GM18526 (cell line): Measurements from ENCODE around the gene ANO9.

Source experiments
- POLR2A ChIP-seq: IDR thresholded peaks from 3 replicates; pipeline ENCODE4 v1.6.1; 2011; ENCODE audit not compliant: insufficient read length; ENCODE audit errors: extremely low read depth

Gene ANO9

DNA sequence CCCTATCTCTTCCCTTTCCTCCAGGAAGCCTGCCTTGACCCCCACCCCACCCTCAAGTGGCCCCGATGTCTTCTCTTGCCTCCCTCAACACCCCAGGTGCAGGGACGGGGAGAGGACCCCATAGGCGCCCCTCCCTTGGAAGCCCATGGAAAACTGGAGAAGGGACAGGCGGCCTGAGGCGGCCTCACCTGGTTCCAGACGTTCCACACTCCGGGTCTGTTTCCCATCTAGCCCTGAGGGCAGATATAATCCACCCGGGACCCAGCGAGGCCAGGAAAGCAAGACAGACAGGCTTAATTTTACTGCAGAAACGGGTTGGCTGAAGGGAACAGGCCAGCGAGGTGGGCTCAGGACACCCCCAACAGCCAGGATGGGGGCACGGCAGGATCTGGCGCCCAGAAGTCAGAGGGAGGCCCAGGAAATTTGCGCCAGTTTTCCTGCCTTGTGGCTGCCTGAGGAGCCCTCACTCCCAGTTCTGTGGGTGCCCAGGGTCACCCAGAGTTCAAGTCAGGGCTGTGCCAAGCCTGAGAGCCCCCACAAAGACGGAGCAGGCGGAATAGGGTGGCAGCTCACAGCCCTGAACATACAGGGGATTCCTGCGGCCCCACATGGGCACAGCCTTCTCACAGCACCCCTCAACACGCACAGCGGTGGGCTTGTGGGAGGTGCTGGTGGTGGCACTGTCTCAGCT, 24.0 kb downstream of the ANO9 start:
- TF ChIP-seq POLR2A, result no peak

DNA sequence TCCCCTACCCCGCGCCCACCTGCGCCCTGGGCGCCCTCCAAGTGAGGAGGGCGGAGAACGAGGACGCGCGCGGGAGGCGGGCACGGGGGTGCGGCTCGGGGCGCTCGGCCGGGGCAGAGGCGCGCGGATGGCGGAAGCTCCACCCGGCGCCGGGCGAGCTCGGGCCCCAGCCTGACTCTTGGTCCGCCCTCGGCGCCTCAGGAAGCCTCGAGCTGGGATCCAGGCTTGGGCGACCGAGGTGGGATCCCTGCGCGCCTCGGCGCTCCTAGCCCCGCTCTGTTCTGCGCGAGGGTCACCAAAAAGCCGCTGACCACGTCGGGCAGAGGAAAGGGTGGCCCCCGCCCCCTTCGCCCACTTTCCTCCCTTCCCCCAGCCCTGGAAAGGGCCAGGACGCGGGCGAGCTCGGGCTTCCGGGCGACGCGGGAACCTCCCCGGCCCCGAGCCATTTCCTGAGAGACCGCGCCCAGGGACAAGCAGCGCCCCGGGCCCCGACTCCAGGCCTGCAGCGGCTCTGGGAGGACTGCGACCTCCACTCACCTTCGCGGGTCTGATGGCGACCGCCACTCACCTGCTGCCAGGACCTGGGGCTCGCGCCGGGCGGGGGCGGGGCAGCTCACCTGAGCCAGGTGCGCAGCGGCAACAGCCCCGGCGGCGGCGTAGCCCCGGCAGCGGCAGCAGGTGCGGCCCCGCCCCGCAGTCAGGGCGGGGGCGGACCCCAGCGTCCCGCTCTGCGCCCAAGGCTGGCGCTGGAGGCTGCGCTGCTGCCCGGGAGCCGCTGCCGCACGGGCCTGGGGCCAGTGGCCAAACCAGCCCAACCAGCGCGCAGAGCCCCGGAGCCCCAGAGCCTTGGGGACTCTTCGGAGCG, 24.8 kb downstream of the ANO9 start:
- TF ChIP-seq POLR2A, result no peak

DNA sequence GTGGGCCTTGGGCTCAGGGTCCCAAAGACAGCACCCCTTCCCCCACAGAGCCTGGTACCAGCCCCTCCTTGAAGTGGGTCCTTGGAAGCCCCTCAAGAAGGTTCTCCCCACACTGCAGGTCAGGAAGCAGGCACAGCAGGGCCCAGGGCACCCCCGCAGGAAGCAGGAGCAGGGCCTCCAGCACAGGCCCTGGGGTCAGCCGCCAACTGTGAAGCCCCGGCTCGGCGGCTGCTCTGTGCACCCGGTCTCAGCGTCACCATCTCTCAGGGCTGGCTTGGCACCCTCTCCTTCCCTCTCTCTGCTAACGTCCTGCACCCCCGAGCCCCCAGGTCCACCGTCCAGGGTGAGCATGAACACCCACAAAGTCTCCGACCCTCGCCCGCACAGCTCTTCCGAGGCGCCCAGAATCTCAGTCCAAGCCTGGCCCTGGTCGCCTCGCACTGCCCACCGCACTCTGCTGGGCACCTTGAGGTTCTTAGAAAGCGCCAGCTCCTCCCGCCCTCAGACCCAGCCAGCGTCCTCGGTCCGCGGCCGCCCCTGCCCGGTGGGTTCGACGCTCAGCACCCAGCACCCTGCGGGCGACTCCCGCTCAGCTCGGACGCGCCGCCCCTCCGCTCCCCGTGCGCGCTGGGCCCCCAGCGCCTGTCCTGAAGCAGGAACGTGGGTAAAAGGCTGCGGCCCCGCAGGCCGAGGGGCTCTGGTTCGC, 25.6 kb downstream of the ANO9 start:
- TF ChIP-seq POLR2A, result no peak

DNA sequence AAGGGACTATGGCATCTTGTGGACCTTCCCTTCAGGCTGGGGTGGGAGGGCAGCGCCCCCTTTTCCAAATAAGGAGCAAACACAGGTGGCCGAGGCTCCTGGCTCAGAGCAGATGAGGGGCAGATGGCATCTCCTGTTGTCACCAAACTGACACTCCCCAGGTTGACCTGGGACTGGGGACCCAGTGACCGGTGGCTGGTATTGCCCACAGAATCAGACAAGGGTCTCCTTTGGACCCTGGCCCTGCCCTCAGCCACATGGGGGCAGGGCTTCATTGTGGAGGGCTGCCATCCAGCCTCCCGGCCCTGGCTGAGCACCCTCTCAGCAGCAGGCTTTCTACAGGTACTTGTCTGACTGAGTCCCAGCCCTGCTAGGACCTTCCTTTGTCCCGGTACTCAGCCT, 26.2 kb downstream of the ANO9 start:
- no peak for TF ChIP-seq POLR2A

DNA sequence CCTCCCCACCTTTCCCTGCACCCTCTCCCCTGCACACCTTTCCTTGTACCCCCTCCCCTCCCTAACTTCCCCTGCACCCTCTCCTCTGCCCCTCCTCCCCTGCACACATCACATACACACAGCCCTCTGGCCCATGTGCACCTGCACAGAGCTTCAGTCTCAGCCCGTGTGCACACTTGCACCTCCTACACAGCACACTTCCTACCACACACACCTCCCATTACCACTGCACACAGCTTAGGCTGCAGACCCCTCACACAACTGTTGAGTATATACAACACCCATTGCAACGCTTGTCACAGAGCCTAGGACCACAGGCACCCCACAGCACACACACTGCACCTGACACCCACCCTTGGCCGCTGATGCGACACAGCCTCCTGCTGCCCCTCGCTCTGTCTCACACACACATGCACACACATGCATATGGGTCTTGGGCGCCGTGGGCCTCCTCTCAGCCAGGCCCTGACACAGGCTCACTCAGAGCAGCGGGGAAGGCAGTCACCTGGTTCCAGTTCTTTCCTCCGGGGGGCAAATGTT, 27.4 kb downstream of the ANO9 start:
- TF ChIP-seq POLR2A, result no peak

DNA sequence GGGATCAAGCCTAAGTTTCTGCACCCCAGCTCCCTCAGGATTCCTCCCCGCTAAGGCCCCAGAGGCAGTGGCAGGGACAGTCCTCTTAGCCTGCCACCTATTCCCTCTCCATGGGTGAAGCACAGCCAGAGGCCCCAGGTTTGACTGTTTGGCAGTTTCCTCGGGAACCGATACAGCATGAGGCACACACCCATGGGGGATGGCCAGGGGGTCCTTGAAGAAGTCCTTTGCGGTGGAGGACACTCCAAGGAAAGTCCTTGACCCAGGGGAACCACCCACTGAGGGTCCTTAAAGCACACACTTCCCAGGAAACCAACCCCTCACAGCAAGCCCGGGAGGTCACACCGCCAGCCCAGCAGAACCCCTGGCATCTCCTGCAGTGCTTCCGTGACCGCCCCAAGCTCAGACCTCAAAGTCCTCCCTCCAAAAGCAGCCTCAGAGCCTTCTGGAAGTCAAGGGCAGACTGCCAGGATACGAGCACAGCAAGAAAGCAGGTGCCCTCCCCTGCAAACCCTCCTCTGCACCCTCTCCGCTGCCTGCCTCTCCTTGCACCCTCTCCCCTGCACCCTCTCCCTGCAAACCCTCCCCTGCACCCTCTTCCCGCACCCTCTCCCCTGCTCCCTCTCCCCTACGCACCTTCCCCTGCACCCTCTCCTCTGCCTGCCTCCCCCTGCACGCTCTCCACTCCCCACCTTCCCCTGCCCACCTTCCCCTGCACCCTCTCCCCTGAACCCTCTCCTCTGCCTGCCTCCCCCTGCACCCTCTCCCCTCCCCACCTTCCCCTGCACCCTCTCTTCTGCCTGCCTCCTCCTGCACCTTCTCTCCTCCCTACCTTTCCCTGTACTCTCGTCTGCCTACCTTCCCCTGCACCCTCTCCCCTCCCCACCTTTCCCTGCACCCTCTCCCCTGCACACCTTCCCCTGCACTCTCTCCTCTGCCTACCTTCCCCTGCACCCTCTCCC, 28.4 kb downstream of the ANO9 start:
- TF ChIP-seq POLR2A, result no peak

DNA sequence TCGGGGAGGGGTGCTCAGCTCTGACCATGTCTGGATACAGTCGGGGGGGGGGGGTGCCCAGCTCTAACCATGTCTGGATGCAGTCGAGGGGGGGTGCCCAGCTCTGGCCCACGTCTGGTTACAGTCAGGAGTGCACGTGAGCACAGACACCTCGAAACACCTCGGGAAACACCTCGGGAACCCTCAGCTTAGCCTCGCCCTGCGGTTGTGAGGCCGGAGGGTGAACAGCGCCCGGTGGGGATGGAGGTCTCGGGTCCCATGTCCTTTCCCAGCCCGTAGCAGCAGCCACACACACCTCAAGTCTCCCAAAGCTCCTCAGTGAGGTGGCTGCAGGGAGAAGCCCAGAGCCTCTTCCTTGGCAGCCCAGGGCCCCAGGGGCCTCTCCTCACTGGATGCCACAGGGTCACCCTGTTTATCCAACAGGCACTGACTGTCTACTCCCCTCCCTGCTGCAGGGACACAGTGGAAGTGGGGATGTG, 29.1 kb downstream of the ANO9 start:
- no peak for TF ChIP-seq POLR2A

DNA sequence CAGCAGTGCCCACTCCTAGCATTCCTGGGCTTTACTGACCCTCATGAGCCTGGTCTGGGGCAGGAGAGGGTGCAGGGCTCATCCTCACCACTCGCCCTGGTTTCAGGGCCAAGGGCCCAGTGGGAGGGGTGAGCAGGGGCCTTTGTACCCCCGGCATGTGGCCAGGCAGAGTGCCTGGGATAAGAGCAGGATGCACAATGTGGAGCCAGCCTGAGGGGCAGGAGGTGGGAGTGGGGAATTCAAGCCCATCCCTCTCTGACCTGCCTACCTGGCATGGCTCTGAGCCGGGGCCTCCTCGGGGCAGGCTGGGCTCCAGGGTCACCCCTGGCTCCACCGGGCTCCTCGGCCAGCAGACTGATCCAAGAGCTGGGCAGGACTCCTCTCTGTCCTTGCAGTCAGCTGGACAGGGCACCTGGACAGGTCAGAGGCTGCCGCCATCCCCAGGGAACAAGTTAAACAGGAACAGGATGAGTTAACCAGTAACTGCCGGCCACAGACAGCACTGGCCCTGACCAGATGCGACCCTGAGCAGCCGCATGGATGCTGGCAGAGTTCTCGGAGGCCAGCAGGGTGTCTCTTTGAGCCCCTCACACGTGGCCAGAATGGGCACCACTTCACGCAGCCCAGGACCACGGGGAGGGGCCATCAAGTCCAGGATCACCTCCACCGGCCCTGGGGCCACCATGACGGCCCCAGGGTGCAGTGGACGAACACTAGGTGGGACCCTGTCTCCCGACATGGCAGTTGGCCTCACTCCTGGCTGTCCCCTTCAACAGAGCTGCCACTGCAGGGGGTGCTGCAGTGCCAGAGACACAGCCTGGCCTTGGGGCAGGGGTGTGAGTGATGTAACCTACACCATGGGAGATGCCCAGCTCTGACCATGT, 32.0 kb downstream of the ANO9 start:
- TF ChIP-seq POLR2A, result no peak

DNA sequence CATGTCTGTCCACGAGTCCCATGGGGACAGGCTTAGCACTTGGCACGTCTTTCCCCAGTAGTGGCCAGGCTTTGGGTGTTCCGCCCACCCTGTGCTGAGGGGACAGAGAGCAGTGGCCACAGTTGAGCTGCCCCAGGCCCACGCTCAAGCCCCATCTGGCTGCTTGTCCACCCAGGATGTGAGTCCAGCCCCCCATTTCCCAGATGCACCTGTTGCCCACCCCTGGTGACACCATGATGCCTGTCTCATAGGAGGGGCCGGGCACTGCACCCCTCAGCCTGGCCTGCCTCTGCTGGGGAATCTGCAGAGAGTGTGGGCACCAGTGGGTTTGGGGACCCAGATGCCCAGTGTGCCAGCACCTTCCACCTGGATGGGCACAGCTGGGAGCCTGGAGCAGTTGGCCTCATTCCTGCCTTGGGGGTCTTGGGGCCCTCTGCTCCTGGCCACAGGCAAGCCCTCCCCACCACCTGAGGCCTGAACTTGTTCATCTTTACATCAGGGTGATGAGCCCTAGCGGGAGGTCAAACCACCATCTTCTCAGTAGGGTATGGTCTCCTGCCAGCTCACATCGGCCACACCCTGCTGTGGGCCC, 32.7 kb downstream of the ANO9 start:
- no peak for TF ChIP-seq POLR2A

DNA sequence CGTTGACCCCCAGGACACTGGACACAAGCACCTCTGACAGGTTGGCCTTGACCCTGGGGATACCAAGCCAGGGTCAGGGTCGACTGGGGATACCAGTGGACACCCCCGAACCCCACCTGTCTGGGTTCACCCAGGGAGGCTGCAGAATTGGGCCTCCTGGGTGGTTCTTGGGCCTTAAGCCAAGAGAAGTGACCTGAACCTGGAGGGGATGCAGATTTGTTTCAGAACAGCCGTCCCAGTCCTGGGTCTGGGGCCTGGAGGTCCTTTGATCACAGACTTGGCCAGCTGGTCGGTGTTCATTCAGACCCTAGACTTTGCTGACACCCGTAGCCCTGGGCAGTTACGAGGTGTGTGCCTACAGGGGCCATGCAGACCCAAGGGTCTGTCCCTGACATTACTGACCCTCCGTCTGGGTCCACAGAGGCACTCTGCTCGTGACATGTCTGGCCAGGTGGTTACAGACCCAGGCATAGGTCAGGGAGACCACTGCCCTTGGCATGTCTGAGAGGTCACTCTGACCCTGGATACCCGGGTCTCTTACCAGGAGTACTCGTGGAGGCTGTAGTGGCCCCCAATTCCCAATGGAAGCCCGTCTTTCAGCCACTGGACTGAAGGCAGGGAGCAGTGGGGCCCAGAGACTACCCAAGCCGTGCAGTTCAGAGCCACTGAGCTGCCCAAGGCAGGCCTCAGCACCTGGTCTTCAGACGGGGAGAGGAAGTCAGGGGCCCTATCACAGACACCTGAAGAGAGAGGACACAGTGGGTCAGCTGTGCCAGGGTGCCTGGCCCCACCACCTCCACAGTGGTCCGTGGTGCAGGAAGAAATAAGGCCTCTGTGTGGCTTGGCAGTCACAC, 33.4 kb downstream of the ANO9 start:
- TF ChIP-seq POLR2A, result no peak

DNA sequence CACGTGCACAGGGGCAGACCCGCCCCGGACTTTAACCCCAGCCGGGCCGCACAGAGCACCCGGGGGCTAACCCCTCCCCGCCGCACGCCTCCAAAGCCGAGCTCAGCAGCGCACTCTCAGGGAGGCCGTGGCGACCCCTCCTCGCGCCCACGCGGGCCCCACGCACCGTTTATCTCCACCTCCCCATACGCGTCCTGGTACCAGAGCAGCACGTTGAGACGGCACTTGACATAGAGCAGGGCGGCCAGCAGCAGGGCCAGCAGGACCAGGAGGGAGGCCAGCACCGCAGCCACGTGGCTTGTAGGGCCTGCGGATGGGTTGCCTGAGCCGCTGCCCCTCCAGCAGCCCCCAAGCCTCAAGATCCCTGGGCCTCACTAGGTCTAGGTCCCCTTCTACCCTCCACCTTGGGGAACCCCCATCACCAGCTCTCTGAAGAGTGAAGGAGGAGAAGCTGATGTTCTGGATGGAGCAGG, 34.1 kb downstream of the ANO9 start:
- no peak for TF ChIP-seq POLR2A
